Activated T-cell treated with anti-CD3 and anti-CD28 coated beads, Interleukin-2, amount 50 U/mL, for 48 hours (primary cell): ENCODE measurements around the gene CPT1A.
"Not testable (repeated sequence)": the region's sequence is repeated elsewhere in the genome, so short reads cannot be mapped to it uniquely, and the experiment has no call there.

Experiments used
- DNase-seq, 2 experiments: peaks; one replicate each; pipeline ENCODE4 v3.0.0-alpha.2; 2020

CPT1A gene

GRCh38 chr11:68841718-68842426, at the start of gene CPT1A:
CPT1A (minus strand) TSS chr11:68841916; CDS start chr11:68815474, 26,442 bp downstream.
- peak; percentile 77 to 82 for DNase-seq

- DNase-seq: no peak
These were observed 48.9 kb upstream of the CPT1A start for GRCh38 chr11:68890490-68891231.

GRCh38 chr11:68889948-68890446, 48.3 kb upstream of the CPT1A start:
- DNase-seq: no peak

GRCh38 chr11:68884827-68885226, 43.1 kb upstream of the CPT1A start:
- DNase-seq: not testable (repeated sequence)

GRCh38 chr11:68882391-68882790, 40.7 kb upstream of the CPT1A start:
- DNase-seq: no peak

- no peak for DNase-seq
These were observed 39.6 kb upstream of the CPT1A start for GRCh38 chr11:68881320-68881719.

- DNase-seq: no peak
These were observed 39.1 kb upstream of the CPT1A start for GRCh38 chr11:68880851-68881250.

GRCh38 chr11:68878022-68878421, 36.3 kb upstream of the CPT1A start:
- DNase-seq: no peak

GRCh38 chr11:68872216-68873003, 30.7 kb upstream of the CPT1A start:
- DNase-seq: no peak

GRCh38 chr11:68870470-68870869, 28.8 kb upstream of the CPT1A start:
- no peak for DNase-seq

- DNase-seq: no peak
These were observed 26.6 kb upstream of the CPT1A start for GRCh38 chr11:68868221-68868835.

GRCh38 chr11:68867066-68867465, 25.4 kb upstream of the CPT1A start:
- no peak for DNase-seq

- DNase-seq: no peak
These were observed 23.5 kb upstream of the CPT1A start for GRCh38 chr11:68865241-68865640.

- DNase-seq: no peak
These were observed 22.0 kb upstream of the CPT1A start for GRCh38 chr11:68863553-68864265.

GRCh38 chr11:68862421-68862820, 20.7 kb upstream of the CPT1A start:
- no peak for DNase-seq

- DNase-seq: no peak
These were observed 17.4 kb upstream of the CPT1A start for GRCh38 chr11:68859123-68859522.

- DNase-seq: no peak
These were observed 15.4 kb upstream of the CPT1A start for GRCh38 chr11:68857037-68857586.

- not testable (repeated sequence) for DNase-seq
These were observed 14.8 kb upstream of the CPT1A start for GRCh38 chr11:68856425-68857030.

GRCh38 chr11:68855205-68855981, 13.7 kb upstream of the CPT1A start:
- DNase-seq: peak; percentile 30 to 44

- no peak for DNase-seq
These were observed 12.7 kb upstream of the CPT1A start for GRCh38 chr11:68854273-68854958.
